Activated CD8-positive, alpha-beta memory T cell treated with anti-CD3 and anti-CD28 coated beads for 24 hours (primary cell): ENCODE data around the gene VAC14.
A peak's percentile ranks its signal among the peaks of the same experiment; 100 is the strongest.

Experiments
- DNase-seq: peaks from one replicate; pipeline ENCODE4 v3.0.0-alpha.2; 2020

Gene VAC14

DNA sequence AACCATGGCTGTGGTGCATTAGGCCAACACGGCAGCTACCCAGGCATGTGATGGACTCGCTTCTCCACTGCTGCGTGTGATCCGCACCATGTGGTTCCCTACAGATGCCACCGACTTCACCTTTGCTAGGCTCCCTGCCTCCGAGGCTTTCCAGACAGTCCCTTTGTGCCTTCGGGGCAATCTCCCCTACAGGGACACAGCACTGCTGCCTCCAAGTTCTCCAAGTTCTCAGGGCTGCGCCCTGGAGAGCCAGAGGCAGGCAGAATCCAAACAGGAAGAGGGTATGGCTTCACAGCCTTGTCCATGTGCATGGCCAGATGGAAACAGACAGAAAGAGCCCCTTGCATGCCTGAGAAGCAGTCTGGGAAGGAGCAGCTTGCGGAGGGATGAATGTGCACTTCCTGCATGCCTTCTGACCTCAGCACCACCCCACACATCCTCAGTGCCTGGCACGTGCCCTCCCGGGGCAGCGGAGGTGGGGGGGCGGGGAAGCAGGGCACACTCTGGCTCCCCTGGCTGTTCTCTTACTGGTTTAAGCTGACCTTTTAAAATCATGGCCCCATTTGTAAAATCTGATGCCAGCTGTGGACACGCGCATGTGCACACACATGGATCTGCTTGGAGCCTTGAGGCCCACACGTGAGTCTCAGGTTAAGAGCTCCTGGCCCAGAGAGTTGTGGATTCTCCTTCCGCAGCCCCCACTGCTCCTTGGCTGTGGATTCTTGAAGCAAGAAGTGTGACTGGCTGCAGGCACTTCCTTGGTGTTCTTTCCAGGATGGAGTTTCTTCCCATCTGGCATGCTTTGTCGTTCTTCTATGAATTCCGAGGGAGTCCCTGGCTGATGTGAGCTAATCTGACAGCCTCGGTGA, 59.8 kb downstream of the VAC14 start:
- peak; percentile 68 for DNase-seq

DNA sequence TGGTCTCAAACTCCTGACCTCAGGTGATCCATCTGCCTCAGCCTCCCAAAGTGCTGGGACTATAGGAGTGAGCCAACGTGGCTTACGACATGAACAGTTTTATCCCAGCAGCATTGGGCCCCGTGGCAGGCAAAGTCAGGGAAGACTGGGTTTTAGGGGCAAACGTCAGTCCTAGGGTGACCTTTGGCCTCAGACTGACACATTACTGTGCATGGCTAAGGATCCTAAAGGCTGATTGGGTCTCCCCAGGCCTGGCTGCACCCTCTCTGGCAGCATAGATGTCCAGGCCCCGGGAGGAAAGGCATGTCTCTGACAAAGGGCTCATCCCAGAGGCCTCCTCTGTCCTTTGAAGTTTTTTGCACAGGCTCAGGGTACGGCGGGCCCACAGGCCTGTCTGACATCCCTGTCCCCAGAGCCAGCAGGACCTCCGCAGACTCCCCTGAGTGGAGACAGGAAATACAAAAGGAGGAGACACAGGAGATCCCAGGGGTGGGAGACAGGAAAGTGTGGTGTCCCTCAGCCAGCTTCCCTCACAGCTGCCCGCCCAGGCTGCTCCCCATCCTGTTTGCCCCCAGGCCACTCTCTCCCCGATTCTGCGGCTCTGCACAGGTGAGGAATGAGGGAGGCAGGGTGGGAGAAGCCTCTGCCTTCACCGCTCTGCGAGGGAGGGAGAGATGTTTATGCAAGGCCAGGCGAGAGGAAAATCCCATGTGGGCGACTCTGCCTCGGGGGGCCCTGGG, 60.6 kb downstream of the VAC14 start:
- no peak for DNase-seq

DNA sequence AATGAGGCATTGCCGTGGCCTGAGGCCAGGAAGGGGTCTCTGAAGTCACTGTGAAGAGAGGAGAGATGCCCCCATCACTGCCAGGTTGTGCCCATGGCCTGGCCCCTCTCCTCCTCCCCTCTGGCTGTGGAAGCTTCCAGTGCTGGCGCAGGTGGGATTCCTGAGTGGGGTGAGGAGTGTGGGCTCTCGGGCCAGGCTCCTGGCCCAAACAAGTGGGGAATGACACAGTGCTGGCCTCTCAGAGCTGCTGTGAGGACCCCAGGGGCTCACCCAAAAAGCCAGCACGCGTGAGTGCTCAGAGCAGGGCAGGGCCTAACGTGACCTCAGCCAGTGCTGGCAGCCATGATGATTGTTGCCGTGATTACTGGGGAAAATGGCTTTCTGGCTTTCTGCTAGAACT, 61.6 kb downstream of the VAC14 start:
- no peak for DNase-seq

DNA sequence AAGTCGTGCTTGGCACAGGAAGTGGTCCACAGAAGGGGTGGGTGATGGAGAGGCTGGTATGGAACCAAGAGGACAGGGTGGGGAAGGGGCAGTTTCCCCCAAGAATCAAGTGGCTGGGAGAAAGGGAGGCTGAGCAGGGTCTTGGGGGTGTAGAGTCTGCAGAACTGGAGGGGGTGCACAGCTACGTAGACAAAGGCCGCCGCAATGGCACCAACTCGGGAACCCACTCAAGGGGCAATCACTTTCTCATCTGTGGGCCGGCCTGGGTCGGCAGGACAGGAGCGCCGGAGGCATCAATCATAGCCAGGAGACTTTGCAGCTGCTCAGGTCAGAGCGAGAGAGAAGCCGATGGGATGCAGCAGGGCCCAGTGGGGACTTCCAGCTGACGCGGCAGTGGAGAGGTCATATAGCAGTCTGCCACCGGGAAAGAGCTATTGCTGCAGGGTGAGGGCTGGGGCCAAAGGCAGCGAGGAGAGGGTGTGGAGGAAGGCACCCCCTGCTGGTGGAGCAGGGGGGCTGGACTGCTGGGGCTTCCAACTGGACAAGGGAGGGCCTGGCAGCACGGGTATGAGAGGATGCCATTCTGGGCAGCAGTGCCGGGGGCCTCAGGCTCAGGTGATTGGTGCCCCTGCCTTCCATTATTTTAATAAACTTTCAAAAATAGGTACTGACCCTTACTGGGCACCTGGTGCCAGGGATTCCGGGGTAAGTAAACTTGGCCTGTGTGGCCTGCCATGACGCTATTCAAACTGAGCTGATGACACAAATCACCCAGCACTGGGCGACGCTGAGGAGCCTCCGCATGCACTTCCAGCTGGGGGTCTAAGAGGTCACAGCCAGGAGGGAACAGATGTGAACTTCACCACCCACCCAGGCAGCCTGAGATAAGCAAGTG, 62.6 kb downstream of the VAC14 start:
- DNase-seq: peak; percentile 69

DNA sequence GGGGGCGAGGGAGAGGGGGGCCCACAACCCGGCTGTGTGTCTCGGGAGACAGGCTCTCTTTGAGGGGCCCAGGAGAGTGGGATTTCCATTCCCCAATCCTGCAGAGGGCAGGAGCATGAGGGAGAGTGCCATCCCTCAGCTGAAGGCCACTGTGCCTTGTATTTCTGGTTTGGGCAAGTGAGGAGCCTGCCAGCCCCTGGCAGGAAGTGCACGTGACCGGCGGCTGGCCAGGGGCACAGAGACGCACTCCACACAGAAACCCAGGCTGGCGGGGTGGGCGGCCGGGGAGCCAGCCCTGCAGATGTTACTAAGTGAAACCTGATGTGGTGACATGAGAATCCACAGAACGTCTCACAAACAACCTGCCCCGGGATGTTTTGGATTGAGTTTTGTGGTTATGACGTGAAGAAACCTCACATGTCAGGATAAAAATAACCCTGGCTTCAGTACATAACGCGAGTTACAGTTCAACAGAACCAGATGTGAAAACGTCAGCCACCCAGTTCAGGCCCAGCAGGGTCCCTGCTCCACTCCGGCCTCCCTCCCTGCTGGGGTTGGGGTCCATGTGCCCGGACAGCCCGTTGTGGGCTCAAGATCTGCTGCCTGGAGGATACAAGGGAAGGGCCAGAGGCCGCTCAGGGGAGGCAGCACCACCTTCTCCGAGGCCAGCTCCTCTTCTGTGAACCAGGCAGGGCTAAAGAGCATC, 63.4 kb downstream of the VAC14 start:
- DNase-seq: peak; percentile 88

DNA sequence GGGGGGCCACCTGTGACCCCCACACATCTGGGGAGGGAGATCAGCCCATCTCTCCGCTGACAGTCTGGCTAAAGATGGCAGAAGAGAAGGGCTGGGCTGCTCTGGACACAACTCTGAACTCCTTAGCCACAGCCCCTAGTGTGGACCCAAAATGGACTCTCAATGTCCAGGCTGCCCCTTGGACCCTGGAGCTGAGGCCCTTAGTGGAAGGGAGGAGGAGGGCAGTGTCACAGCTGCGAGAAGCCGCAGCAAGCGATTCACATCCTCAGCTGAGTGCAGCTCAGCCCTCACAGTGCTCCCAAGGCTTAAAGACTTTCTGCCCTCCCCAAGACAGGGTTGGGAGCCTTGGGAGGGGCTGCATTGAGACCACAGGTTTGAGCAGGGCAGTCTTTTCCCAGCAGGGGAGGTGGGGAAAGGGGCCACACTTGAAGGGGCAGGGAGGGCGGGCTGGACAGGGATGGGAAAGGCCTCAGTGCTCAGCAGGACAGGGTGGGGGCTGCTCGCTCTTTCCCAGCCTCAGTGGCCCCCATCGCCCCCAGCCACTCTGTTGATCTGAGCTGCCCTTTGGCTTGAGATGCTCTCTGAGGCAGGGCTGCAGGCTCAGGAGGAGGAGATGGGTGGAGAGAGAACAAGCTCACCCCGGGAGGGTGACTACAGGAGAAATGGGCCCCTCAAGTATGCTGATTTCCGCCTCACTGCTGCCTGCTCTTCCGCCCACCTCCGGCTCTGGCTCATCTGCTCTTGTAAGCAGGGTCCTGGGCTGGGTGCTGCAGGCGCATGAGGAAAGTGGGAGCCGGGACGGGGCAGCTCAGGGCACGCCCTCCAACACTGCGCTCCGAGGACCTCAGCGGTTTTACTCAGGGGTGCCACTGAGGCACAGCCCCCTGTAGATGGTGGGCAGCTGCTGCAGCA, 64.2 kb downstream of the VAC14 start:
- no peak for DNase-seq

DNA sequence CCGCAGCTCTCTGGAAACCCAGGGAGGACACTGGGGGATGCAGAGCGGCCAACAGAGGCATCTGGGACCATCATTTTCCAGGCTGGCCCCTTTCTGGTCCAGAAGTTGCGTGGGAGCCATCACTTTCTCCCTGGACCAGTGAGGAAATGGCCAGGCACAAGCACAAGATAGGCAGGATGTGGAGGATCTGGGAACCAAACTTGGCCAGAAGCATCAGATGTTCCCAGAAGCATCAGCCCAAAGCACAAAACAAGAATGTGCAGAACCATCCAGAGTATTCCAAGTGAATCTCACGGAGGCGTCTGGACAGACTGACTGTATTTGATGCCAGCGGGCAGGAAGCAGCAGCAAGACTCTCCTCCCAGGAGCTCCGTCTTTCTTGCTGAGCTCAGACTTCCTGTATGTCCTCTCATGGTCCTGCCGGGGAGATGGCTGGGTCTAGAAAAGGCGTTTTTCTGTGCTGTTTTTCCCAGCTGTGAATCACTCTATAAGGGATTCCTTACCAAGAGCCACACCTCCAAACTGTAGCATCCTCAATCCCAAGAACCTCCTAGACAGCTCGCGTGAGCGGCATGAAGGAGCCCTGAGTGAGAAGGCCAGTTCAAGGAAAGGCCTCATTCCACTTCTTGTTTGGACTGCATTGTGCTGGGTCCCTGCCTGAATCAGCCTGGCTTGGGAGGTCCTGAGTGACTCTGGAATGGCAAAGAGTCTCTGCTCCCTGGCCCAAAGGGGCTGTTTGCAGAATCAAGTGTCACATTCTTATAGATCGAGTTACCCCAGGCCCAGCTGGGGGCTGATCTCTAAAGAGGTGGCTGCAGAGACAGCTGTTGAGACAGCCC, 65.6 kb downstream of the VAC14 start:
- no peak for DNase-seq

DNA sequence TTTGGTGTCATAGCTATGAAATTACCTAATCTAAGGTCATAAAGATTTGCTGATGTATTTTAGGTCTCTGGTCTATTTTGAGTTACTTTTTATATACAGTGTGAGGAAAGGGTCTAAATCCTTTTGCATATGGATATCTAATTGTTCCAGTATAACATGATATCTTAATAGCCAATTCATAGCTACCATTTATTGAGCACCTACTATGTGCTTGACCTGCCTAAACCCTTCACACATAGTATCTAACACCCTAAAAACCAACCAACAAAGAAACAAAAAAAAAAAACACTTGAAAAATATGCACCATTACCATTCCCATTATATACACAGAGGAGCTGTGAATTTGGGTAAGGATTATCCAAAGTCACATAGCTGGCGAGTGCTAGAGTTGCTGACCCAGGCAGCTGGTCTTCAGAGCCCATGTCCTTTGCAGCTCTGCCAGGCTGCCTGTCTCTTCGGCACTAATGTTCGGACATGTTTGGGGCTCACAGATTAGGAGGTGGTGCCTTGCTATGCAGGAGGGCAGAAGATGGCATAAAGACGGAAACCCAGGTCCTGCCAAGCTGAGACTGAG, 66.3 kb downstream of the VAC14 start:
- DNase-seq: no peak

DNA sequence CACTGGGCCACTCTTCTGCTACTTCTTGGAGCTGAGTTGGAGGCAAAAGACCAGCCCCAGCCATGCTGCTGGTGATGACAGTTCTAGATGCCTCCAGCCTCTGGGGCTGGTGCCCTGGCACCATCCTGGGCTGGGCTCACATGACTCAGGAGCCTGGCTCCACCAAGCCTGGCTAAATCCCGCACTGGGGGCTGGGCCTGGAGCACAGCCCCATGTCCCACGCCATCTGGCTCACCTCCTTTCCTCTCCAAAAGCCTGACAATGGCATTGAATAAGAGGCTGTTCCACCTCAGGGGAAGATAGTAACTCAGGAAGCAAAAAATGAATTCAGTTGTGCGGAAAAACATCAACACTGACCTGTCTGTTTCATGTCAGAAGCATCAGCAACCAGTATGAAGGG, 70.0 kb downstream of the VAC14 start:
- DNase-seq: no peak

DNA sequence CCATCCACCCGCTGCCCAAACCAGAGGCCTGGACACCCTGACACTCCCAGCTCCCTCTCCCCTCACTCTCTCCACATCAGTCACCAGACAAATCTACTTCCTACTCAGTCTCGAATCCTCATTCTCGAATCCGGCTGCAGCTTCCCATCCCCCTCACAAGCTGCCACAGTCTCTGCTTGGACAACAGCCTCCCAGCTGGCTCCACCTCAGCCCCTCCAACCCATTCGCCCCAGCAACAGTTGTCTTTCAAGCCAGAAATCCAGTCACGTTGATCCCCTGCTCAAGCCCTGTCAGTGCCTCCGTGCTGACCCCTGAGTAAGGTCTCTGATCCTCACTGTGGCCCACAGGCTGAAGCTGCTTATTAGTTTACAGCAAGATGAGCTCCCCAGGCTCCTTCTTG, 70.9 kb downstream of the VAC14 start:
- no peak for DNase-seq

DNA sequence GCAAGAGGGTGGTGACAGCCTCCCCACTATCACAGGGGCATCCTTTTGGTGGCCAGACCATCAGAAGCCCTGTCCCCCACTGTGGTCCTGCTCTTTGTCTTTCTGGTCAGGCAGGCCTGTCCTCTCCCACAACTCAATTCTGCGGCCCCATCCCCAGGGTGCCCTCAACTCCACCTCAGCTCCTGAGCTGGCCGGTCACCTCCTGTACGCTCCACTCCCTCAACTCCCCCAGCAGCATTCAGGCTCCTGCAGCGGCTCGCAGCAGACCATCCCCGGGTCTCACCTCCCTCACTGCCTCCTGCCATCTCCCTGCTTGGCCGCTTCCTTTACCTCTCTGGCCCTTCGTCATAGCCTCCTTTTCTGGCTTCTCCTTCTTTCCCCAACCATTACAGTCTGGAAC, 71.7 kb downstream of the VAC14 start:
- no peak for DNase-seq

DNA sequence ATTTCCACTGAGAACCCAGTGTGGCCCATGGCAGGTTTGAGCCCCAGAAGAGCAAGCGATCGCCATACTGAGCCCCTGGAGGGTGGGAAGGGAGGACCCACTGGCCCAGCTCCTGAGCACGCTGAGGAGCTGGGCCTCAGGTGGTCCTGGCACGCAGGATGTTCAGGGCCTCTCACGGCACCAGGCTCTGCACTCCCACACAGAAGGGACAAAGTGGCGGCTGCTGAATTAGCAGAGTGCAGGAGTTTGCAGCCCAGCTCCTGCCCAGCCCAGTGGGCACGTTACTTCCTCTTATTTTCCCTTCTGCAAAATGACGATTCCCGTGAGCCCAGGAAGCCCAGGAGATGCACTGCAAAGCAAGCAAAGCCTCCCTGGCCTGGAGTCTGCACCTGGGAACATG, 72.8 kb downstream of the VAC14 start:
- no peak for DNase-seq

DNA sequence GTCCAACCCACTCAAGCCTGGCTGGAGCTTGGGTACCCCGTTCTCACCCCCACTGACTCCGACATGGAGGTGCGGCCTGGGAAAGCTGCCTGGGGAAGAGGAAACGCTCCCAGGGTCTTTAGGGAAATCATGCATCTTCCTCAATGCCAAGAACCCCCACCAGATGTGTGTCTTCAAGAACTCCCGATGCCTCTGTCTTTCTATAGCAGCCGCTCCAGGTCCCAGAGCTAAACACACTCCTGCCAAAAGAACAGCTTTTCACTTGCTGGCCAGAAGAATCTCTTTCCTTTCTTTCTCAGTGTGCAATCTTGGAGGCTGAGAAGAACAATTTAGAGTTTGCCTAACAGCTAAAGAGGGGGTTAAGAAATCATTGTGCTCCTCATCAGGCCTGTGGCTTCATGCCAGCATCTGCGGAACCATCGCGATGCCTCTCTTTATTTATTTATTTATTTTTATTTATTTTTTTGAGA, 74.0 kb downstream of the VAC14 start:
- no peak for DNase-seq

DNA sequence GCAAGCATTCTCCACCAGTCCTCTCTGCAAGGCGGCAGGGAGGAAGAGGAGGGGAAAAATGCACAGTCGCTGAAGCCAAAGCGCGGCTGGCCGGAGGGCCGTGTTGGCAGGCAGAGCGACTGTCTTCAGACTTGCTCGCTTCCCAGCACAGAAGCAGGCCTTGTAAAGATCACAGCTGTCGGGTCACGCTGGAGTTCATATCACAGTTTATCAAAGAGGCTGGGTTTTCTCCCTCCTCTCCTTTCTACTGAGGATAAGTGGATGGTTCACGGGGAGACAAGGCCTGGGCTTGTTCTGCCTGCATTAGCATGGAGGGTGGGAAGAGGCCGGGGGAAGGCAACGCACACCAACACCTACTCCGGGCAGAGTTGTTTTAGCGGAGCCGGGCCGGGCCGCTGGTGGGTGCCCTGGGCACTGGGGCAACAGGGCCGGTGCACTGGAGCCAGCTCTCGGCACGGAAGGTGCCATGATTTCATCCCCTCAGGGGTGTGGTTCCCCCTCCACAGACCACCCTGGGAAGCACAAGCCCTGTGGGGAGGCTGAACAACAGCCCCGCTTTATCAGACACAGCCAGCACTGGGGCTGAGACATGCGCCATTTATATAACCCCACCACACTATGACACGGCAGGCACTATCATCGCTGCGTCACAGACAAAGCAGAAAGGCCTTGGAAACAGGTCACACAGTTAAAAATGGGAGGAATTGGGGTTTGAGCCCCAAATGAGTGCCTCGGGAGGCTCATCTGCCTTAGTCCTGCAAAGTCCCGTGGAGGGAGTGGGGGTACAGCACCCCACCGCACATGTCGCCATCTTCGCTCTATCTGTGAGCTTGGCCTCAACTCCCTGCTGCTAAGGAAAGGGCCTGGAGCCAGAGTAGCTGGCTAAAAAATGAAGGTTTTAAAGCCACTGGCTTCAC, 74.8 kb downstream of the VAC14 start:
- no peak for DNase-seq

DNA sequence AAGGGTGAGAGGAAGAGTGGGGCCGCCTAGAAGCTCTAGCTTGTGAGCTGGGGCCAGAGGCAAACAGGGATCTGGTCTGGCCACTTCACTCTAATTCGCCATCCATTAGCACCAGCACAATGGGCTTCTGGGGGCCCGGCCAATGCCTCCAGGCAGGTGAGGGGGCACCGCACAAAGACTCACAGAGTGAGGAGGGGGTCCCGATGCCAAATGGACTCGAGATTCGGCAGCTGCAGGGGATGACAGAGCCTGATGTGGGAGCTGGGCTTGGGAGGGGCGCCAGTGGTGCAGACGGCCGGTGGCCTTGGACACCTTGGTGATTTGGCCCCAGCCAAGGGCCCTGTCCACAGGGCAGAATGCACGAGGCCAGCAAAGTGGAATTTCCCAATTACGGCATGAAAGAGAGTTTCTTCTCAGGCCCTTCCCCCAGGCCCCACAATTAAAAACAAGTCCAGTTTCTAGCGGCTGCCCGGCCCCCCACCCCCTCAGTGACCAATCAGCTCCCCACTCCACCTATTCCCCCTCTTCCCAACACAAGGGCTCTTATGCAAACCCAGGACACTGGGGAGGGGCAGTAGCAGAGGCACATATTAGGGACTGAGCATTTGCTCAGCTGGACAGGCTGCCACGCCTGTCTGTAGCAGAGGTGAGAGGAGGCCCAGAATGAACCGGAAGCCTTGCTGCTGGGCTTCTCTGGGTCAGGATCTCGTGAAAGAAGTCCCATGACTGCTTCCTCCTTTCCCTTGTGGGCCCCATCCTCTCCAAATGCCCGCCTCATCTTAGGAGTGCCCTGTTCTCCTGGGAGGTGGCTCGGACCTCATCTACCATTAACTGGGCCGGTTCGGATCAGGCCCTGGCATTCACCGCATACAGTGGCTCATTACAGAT, 75.7 kb downstream of the VAC14 start:
- DNase-seq: no peak

DNA sequence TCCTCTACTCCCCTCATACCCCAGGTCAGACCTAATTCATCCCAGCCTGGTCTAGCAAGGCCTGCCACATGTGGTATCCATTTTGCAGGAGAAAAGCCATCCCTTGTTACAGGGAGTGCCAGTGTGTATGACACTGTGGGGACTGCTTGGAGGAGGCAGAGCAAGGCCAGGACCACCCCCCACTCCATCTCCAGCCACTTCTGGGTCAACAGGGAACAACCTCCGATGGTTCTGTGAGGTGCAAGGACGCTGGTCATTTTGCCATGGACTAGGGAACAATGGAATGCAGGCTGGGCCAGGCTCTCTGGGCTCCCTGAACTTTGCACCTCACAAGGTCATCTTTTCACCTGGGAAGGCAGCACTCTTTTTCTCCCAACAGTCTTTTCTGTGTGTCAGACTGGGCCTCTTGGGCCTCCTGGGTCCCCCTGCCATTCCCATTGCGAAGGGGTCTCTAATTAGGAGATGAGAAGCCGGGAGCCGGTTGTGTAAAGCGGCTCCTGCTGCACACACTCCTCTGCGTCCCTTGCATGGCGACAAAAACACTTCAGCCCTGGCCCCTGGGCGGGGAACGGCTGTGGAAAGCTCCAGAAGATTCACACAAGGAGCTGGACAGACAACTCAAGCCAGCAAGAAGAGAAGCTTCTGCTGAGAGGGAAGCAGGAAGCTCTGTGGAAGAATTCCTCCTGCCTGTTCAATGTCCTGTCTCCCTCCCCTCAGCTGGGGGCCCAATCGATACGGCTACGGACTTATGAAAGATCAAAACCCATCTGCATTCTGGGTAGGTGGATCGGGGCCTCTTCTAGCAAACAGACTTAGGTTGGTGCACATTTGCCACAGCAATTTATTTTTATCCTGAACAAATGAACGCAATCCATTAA, 76.6 kb downstream of the VAC14 start:
- DNase-seq: no peak

DNA sequence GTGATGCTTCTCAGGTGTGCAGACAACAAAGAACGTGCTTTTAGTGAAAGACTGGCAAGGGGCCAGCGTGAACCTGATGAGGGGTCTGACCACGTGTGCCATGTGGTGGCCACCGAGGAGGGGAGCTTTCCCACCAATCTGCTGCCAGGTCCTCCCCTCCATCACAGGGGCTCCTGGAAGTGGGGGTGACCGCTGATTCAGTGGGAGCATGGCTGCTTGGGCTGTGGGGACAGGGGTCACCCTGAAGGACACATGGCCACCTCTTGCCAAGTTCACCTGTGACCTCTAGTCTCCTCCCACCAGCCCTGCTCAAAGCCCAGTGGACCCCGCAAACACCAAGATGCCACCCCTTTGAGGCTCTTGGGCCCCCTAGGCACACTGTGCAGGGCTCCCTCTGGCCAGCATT, 77.2 kb downstream of the VAC14 start:
- DNase-seq: no peak
